GM23248 (cell line): ENCODE data around the gene PIP5K1B.

Source experiments
- EZH2 ChIP-seq: fragments of 200-600 bp; sonication (generic); IDR thresholded peaks from 2 replicates; pipeline ENCODE4 v1.6.1; 2018; ENCODE audit warnings: antibody characterized with exemption, mild to moderate bottlenecking; ENCODE audit not compliant: insufficient read depth, poor library complexity, severe bottlenecking
- EZH2phosphoT487 ChIP-seq: fragments of 200-600 bp; sonication (generic); IDR thresholded peaks from 2 replicates; pipeline ENCODE4 v1.6.1; 2018; ENCODE audit warnings: antibody characterized with exemption, moderate library complexity, mild to moderate bottlenecking, low read depth; ENCODE audit not compliant: insufficient read depth

DNA sequence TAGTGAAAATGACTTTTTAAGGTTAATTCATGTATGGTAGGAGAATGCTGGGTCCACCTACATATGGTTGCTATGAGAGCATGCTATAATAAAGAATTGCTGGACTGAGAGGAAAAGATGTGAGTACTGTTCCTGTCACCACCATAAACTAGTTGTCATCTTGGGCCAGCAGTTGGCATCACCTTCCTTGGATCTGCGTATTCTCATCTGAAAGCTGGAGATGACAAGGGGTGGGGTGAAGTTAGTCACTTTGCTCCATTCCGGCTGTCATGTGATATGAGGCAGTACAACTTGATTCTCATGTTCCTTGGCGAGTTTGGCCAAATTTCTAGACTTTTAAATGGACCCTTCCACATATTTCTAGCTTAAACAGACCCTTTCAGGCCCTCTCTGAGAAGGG lies 33.3 kb downstream of the PIP5K1B start:
- no peak for TF ChIP-seq EZH2phosphoT487
- TF ChIP-seq EZH2, result no peak
